GM12878 (cell line): Measurements from ENCODE around the gene LIN54.
A peak's percentile ranks its signal among the peaks of the same experiment; 100 is the strongest.

Experiments used
- ATF7 ChIP-seq: fragments of 450-650 bp; IDR thresholded peaks from 2 replicates; pipeline ENCODE4 v1.6.1; 2016; ENCODE audit warnings: low read depth, mild to moderate bottlenecking
- BCLAF1 ChIP-seq: fragments of 450-650 bp; IDR thresholded peaks from 2 replicates; pipeline ENCODE4 v1.6.1; 2017; ENCODE audit warnings: antibody characterized with exemption, mild to moderate bottlenecking, moderate library complexity
- CTCF ChIP-seq, 3 experiments: IDR thresholded peaks in 2 of 3; conservative IDR thresholded peaks in 1 of 3; 2 replicates each; pipeline ENCODE4 v1.5.1; 2011; ENCODE audit warnings: low read depth in 3 of 3, low read length in 3 of 3, mild to moderate bottlenecking in 3 of 3, control low read depth in 2 of 3, moderate library complexity in 2 of 3, inconsistent platforms in 1 of 3, mixed read lengths in 1 of 3; ENCODE audit not compliant: control insufficient read depth in 2 of 3, insufficient read depth in 1 of 3; ENCODE audit errors: extremely low read depth in 1 of 3
- GABPA ChIP-seq: IDR thresholded peaks from 2 replicates; pipeline ENCODE4 v1.6.1; 2014; ENCODE audit warnings: antibody characterized with exemption, low read depth, mild to moderate bottlenecking, inconsistent platforms
- JUND ChIP-seq: IDR thresholded peaks from 2 replicates; pipeline ENCODE4 v1.6.1; 2012; ENCODE audit warnings: low read depth, mild to moderate bottlenecking, low read length, improper control_type of control experiment, moderate library complexity
- POLR2AphosphoS5 ChIP-seq: IDR thresholded peaks from 2 replicates; pipeline ENCODE4 v1.6.1; 2011; ENCODE audit warnings: mild to moderate bottlenecking, low read length, inconsistent platforms
- ZNF24 ChIP-seq: fragments of 450-650 bp; IDR thresholded peaks from 2 replicates; pipeline ENCODE4 v1.6.1; 2017; ENCODE audit warnings: antibody characterized with exemption, mild to moderate bottlenecking
- ZZZ3 ChIP-seq: IDR thresholded peaks from 2 replicates; pipeline ENCODE4 v1.6.1; 2011; ENCODE audit warnings: low read depth; ENCODE audit not compliant: control insufficient read depth, insufficient read length

GRCh38 chr4:82905205-82905604 is 105.4 kb downstream of the LIN54 start:
- TF ChIP-seq ZNF24, result peak; percentile 34; the same call in 1 of the 2 replicates
- no peak for TF ChIP-seq CTCF (IDR thresholded peaks at IDR 0.05 in 2 of 3, conservative IDR thresholded peaks at IDR 0.05 in 1 of 3; ENCODE audit: control insufficient read depth in 2 of 3, extremely low read depth in 1 of 3, insufficient read depth in 1 of 3, low read depth in 3 of 3, low read length in 3 of 3)
- peak; percentile 69 for TF ChIP-seq GABPA
- no peak for TF ChIP-seq POLR2AphosphoS5
- TF ChIP-seq ZZZ3, result no peak
- peak; percentile 96 for TF ChIP-seq ATF7
- TF ChIP-seq BCLAF1, result no peak
- TF ChIP-seq JUND, result peak; percentile 75; the same call in 1 of the 2 replicates
